ENCODE results near the gene EFCAB6. TPM values are rescaled to one million over a fixed set of nuclear protein-coding genes. Genes with fewer than 3 reads are reported as not detected.

Gene EFCAB6
- total and polyA plus RNA-seq, 2 of the 4 experiments (the other 2 are of a cell fraction) = 0.44 to 1.1 TPM

GRCh38 chr22:43553451-43554258, 258.4 kb downstream of the EFCAB6 start (continued):
- TF ChIP-seq CTCF (conservative IDR thresholded peaks at IDR 0.05; ENCODE audit: low read depth, low read length) = no peak

- H3K9me1 ChIP-seq (ENCODE audit: insufficient read depth, low read length) = no peaks in the 10 kb centered on the region
- ChIA-PET CTCF (no interaction called here), POLR2A (ENCODE audit: unreplicated experiment) (no interaction called here)
- TF ChIP-seq MAFK (IDR thresholded peaks at IDR 0.05; ENCODE audit: low read depth, low read length) (no peak), USF2 (IDR thresholded peaks at IDR 0.05; ENCODE audit: low read depth, low read length) (no peak), ELK1 (IDR thresholded peaks at IDR 0.05; ENCODE audit: borderline replicate concordance, low read depth, low read length) (no peak), MAZ (IDR thresholded peaks at IDR 0.05; ENCODE audit: borderline replicate concordance, low read depth, low read length) (no peak), POLR2A (IDR thresholded peaks at IDR 0.05; ENCODE audit: low read depth, low read length) (no peak), RAD21 (IDR thresholded peaks at IDR 0.05; ENCODE audit: low read length) (no peak), SMC3 (IDR thresholded peaks at IDR 0.05; ENCODE audit: low read depth, low read length) (no peak), CEBPB (IDR thresholded peaks at IDR 0.05; ENCODE audit: low read depth, low read length) (no peak), BHLHE40 (IDR thresholded peaks at IDR 0.05; ENCODE audit: low read depth, low read length) (no peak), RFX5 (IDR thresholded peaks at IDR 0.05; ENCODE audit: low read depth, low read length) (no peak), MXI1 (IDR thresholded peaks at IDR 0.05; ENCODE audit: borderline replicate concordance, low read depth, low read length) (no peak)
- no peak overlapping the region for H2AFZ ChIP-seq (replicated peaks; ENCODE audit: low read length, poor library complexity)
- H2BK120ac ChIP-seq (ENCODE audit: low read depth, low read length) = no peak overlapping the region
- no peak overlapping the region for H2BK5ac ChIP-seq (ENCODE audit: low read depth, low read length, poor library complexity, severe bottlenecking)
- no peaks in the 10 kb centered on the region for H3K9me3 ChIP-seq (ENCODE audit: control insufficient read depth, insufficient read depth, low read length)
- H3K36me3 ChIP-seq (ENCODE audit: control insufficient read depth, insufficient read depth, low read length) = no peaks in the 10 kb centered on the region
- ATAC-seq (ENCODE audit: low read depth) (no peak), DNase-seq (no peak)
- dilution Hi-C loops (cut with HindIII; ENCODE audit: low sequenced_read_pairs, unreplicated experiment) = no loop called here
- no peak overlapping the region for H3K18ac ChIP-seq (ENCODE audit: low read depth, low read length)
- no peak overlapping the region for H2BK15ac ChIP-seq (ENCODE audit: low read depth, low read length)
- in situ Hi-C loops (cut with MboI; ENCODE audit: low sequenced_read_pairs) = no loop called here
- whole genome bisulfite sequencing, 2 experiments (ENCODE audit: extremely low coverage in 2 of 2, insufficient read length in 1 of 2) = no CpG with 5 or more reads among the region's 6 CpGs
- H4K8ac ChIP-seq (ENCODE audit: low read depth in 2 of 2, low read length in 2 of 2) = no peak overlapping the region
- no peak overlapping the region for H3K27ac ChIP-seq (ENCODE audit: insufficient read depth, low read length)
- no peaks in the 10 kb centered on the region for H4K20me1 ChIP-seq (ENCODE audit: insufficient read depth, low read length)
- no peak overlapping the region for H3K4me3 ChIP-seq (ENCODE audit: insufficient read depth, low read depth, low read length)
- no peak overlapping the region for H3K4ac ChIP-seq (ENCODE audit: low read depth, low read length)
- H3K9ac ChIP-seq (ENCODE audit: low read depth, low read length) = no peak overlapping the region
- no peak overlapping the region for H4K91ac ChIP-seq (ENCODE audit: insufficient read depth, low read depth, low read length)
- H2AK5ac ChIP-seq (ENCODE audit: low read depth, low read length) = no peak overlapping the region
- no TSS peak for BruUV-seq (replicated peaks)
- no peaks in the 10 kb centered on the region for H3K79me1 ChIP-seq (ENCODE audit: low read depth in 1 of 2, low read length in 2 of 2)
- H2AK9ac ChIP-seq (replicated peaks; ENCODE audit: low read depth, low read length, poor library complexity) = no peak overlapping the region
- H3K23ac ChIP-seq (ENCODE audit: low read depth, low read length) = no peak overlapping the region
- H3K4me2 ChIP-seq (ENCODE audit: low read depth, low read length) = no peak overlapping the region
- no peaks in the 10 kb centered on the region for H3K27me3 ChIP-seq (ENCODE audit: control insufficient read depth, insufficient read depth, low read length)
- no peak overlapping the region for H3K56ac ChIP-seq (ENCODE audit: extremely low read depth, insufficient read depth, low read length)
- H3K4me1 ChIP-seq (ENCODE audit: control insufficient read depth, insufficient read depth, low read length) = no peaks in the 10 kb centered on the region
- no peak overlapping the region for H2BK20ac ChIP-seq (ENCODE audit: low read depth, low read length)
- intact Hi-C loops (cut with micrococcal nuclease) = no loop called here
- H4K5ac ChIP-seq (ENCODE audit: low read depth, low read length) = no peak overlapping the region
- H3K14ac ChIP-seq (replicated peaks; ENCODE audit: low read depth, low read length) = no peak overlapping the region
Measured at GRCh38 chr22:43550672-43551071, 261.4 kb downstream of the EFCAB6 start.
